A673 (cell line): Measurements from ENCODE around the gene RNU6-7. TPM values are rescaled to one million over a fixed set of nuclear protein-coding genes. Genes with fewer than 3 reads are reported as not detected.
A peak's percentile ranks its signal among the peaks of the same experiment; 100 is the strongest.

Experiments used
- BruUV-seq: library from RNA; stranded (reverse); fragments of 400-500 nt; replicated peaks from 2 replicates; lab custom pipeline; 2021; lab: Mats Ljungman, UMichigan
- CTCF ChIA-PET: fragments of 300-600 bp; sonication (Branson Sonifier 250); formaldehyde crosslinking; loops from one replicate; lab custom pipeline; 2022; ENCODE audit warnings: antibody characterized with exemption; lab: Charles Lee
- POLR2A ChIA-PET: fragments of 300-600 bp; sonication (Branson Sonifier 250); formaldehyde crosslinking; loops from one replicate; lab custom pipeline; 2022; ENCODE audit warnings: antibody characterized with exemption; ENCODE audit not compliant: low non-redundant PET; lab: Charles Lee
- DNase-seq: peaks from one replicate; pipeline ENCODE4 v3.0.0-alpha.2; 2015; ENCODE audit warnings: low spot score
- H3K27ac ChIP-seq: fragments of 200-600 bp; sonication (generic); 2 replicates; pipeline ENCODE4 v1.5.1; 2016; ENCODE audit warnings: mixed run types, low read depth, mild to moderate bottlenecking, mixed read lengths, antibody characterized with exemption, low read length; ENCODE audit not compliant: poor library complexity, severe bottlenecking
- H3K27me3 ChIP-seq: fragments of 200-600 bp; sonication (generic); replicated peaks from 2 replicates; pipeline ENCODE4 v1.6.1; 2017; ENCODE audit warnings: mixed run types, low read depth, mild to moderate bottlenecking, mixed read lengths, antibody characterized with exemption, low read length; ENCODE audit not compliant: insufficient read depth, poor library complexity
- H3K36me3 ChIP-seq: fragments of 200-600 bp; sonication (generic); 2 replicates; pipeline ENCODE4 v1.6.1; 2016; ENCODE audit warnings: mixed run types, mild to moderate bottlenecking, mixed read lengths, antibody characterized with exemption, low read length; ENCODE audit not compliant: insufficient read depth, poor library complexity, severe bottlenecking
- H3K4me1 ChIP-seq: fragments of 200-600 bp; sonication (generic); 2 replicates; pipeline ENCODE4 v1.6.1; 2017; ENCODE audit warnings: mixed run types, mild to moderate bottlenecking, mixed read lengths, antibody characterized with exemption, low read length; ENCODE audit not compliant: insufficient read depth, poor library complexity, severe bottlenecking
- H3K4me3 ChIP-seq: fragments of 200-600 bp; sonication (generic); 2 replicates; pipeline ENCODE4 v1.5.1; 2016; ENCODE audit warnings: low read depth, mixed run types, mild to moderate bottlenecking, mixed read lengths, low read length; ENCODE audit not compliant: poor library complexity, severe bottlenecking
- H3K9me3 ChIP-seq: fragments of 200-600 bp; sonication (generic); 2 replicates; pipeline ENCODE4 v1.6.1; 2016; ENCODE audit warnings: mixed run types, low read depth, mild to moderate bottlenecking, mixed read lengths, antibody characterized with exemption, low read length; ENCODE audit not compliant: poor library complexity, severe bottlenecking
- CTCF ChIP-seq: fragments of 300-800, 200-600 bp; sonication (generic); conservative IDR thresholded peaks from 2 replicates; pipeline ENCODE4 v1.5.1; 2017; ENCODE audit warnings: low read depth, mild to moderate bottlenecking, antibody characterized with exemption, low read length, moderate library complexity, mixed read lengths
- EZH2 ChIP-seq: fragments of 200-600 bp; sonication (generic); IDR thresholded peaks from 2 replicates; pipeline ENCODE4 v1.6.1; 2017; ENCODE audit warnings: borderline replicate concordance, low read depth, mild to moderate bottlenecking, mixed read lengths, antibody characterized with exemption, low read length; ENCODE audit not compliant: poor library complexity, severe bottlenecking
- intact Hi-C: fragments of 100-400 bp; cut with micrococcal nuclease; formaldehyde crosslinking; loops from one replicate; pipeline ENCODE4 v1.10.0; 2022; ENCODE audit not compliant: unreplicated experiment
- total RNA-seq: library from RNA; stranded (reverse); gene quantifications from 2 replicates; pipeline ENCODE4 v1.2.3, GENCODE V29; 2021

Gene RNU6-7
- total RNA-seq, 1 experiment from 2014 or later, result not detected

- ChIA-PET CTCF (interaction anchor here (0.6 kb wide), 1 partner anchor 53 kb away, joined by 4 read pairs; no protein-coding TSS in a partner anchor), POLR2A (interaction anchor here (0.7 kb wide), 1 partner anchor 558 kb away, joined by 4 read pairs; no protein-coding TSS in a partner anchor)
- peak overlapping the region; percentile 97 for H3K27ac ChIP-seq
- intact Hi-C loops, result no loop called here
- no peaks in the 10 kb centered on the region for H3K4me1 ChIP-seq
- H3K27me3 ChIP-seq, result no peaks in the 10 kb centered on the region
- no peaks in the 10 kb centered on the region for H3K9me3 ChIP-seq
- no peak for TF ChIP-seq EZH2
- no peak for TF ChIP-seq CTCF
- no TSS peak for BruUV-seq
- peak overlapping the region; percentile 73 for H3K4me3 ChIP-seq
- no peaks in the 10 kb centered on the region for H3K36me3 ChIP-seq
- peak; percentile 46 for DNase-seq
Measured at GRCh38 chr14:32202491-32202997, 699 bp downstream of the RNU6-7 start.

- no peak for TF ChIP-seq CTCF
- no peak for TF ChIP-seq EZH2
- intact Hi-C loops, result loop anchor here (1.0 kb wide), 1 partner anchor 130 kb away; no protein-coding TSS in a partner anchor
Measured at GRCh38 chr14:32202998-32203882, 1.4 kb downstream of the RNU6-7 start, which contains the start of gene RNU6-8. TSS of gene RNU6-8 (minus strand) at chr14:32203269.

GRCh38 chr14:32203928-32204357, 2.1 kb downstream of the RNU6-7 start:
- H3K27me3 ChIP-seq, result peaks cover 4% of the 10 kb centered on the region
- BruUV-seq, result no TSS peak
- H3K36me3 ChIP-seq, result no peaks in the 10 kb centered on the region
- peak; percentile 45 for DNase-seq
- H3K27ac ChIP-seq, result peak overlapping the region; percentile 97
- no peak for TF ChIP-seq CTCF
- no peak for TF ChIP-seq EZH2
- ChIA-PET POLR2A (interaction anchor here (0.5 kb wide), 1 partner anchor 765 kb away, joined by 3 read pairs; no protein-coding TSS in a partner anchor), CTCF (interaction anchor here (0.7 kb wide), 1 partner anchor 269 kb away, joined by 3 read pairs; no protein-coding TSS in a partner anchor)
- no peaks in the 10 kb centered on the region for H3K9me3 ChIP-seq
- H3K4me1 ChIP-seq, result no peaks in the 10 kb centered on the region
- intact Hi-C loops, result loop anchor here (1.0 kb wide), 1 partner anchor 131 kb away; no protein-coding TSS in a partner anchor
- H3K4me3 ChIP-seq, result peak overlapping the region; percentile 73

More at GRCh38 chr14:32202998-32203882, 1.4 kb downstream of the RNU6-7 start, which contains the start of gene RNU6-8:
- ChIA-PET CTCF (interaction anchor here (0.7 kb wide), 1 partner anchor 269 kb away, joined by 3 read pairs; no protein-coding TSS in a partner anchor), POLR2A (interaction anchor here (0.5 kb wide), 1 partner anchor 764 kb away, joined by 3 read pairs; no protein-coding TSS in a partner anchor)
- no TSS peak for BruUV-seq
- Histone ChIP-seq H3K36me3 (no peaks in the 10 kb centered on the region), H3K9me3 (no peaks in the 10 kb centered on the region), H3K27ac (peak within 1 kb of the TSS; percentile 97), H3K27me3 (no peaks in the 10 kb centered on the region), H3K4me3 (peak within 1 kb of the TSS; percentile 73), H3K4me1 (no peaks in the 10 kb centered on the region)
- peak; percentile 95 for DNase-seq
